Dendritic cell treated with granulocyte-macrophage colony-stimulating factor and Interleukin-4, amounts not matched to agents 40 ng/mL and 50 ng/mL, for 4 days (primary cell): ENCODE data around the gene KIF14.
A peak's percentile ranks its signal among the peaks of the same experiment; 100 is the strongest.
"Not testable (repeated sequence)": the region's sequence is repeated elsewhere in the genome, so short reads cannot be mapped to it uniquely, and the experiment has no call there.

ENCODE experiments used
- H3K27ac Mint-ChIP-seq: one replicate; pipeline ENCODE4 v1.8.0; 2022; ENCODE audit warnings: mild to moderate bottlenecking, mixed read lengths
- H3K27me3 Mint-ChIP-seq: one replicate; pipeline ENCODE4 v1.8.0; 2022; ENCODE audit warnings: mild to moderate bottlenecking, mixed read lengths
- H3K36me3 Mint-ChIP-seq: one replicate; pipeline ENCODE4 v1.8.0; 2022; ENCODE audit warnings: low read depth, mixed read lengths
- H3K4me1 Mint-ChIP-seq: one replicate; pipeline ENCODE4 v1.8.0; 2022; ENCODE audit warnings: low read depth, mixed read lengths
- H3K4me3 Mint-ChIP-seq: one replicate; pipeline ENCODE4 v1.8.0; 2022; ENCODE audit warnings: mild to moderate bottlenecking, moderate library complexity, mixed read lengths
- H3K9me3 Mint-ChIP-seq: one replicate; pipeline ENCODE4 v1.8.0; 2022; ENCODE audit warnings: mixed read lengths
- intact Hi-C: fragments of 100-400 bp; cut with micrococcal nuclease; formaldehyde crosslinking; loops from one replicate; pipeline ENCODE4 v1.15.0; 2022

Gene KIF14

GRCh38 chr1:200625381-200625824, 4.9 kb upstream of the KIF14 start:
- intact Hi-C loops: no loop called here
- Mint-ChIP-seq H3K36me3 (peaks cover 6% of the 10 kb centered on the region), H3K4me3 (no peak overlapping the region), H3K4me1 (peaks cover 32% of the 10 kb centered on the region), H3K27ac (no peak overlapping the region), H3K9me3 (no peaks in the 10 kb centered on the region), H3K27me3 (peaks cover 4% of the 10 kb centered on the region)

GRCh38 chr1:200624679-200625335, 4.3 kb upstream of the KIF14 start:
- intact Hi-C loops: loop anchor here (5.0 kb wide), 1 partner anchor 112 kb away; the partner anchor contains the start of gene CAMSAP2
- no peak overlapping the region for H3K4me3 Mint-ChIP-seq
- no peak overlapping the region for H3K27ac Mint-ChIP-seq
- no peaks in the 10 kb centered on the region for H3K9me3 Mint-ChIP-seq
- H3K36me3 Mint-ChIP-seq: peaks cover 6% of the 10 kb centered on the region
- peaks cover 35% of the 10 kb centered on the region for H3K4me1 Mint-ChIP-seq
- peaks cover 2% of the 10 kb centered on the region for H3K27me3 Mint-ChIP-seq

GRCh38 chr1:200619894-200620272, 668 bp downstream of the KIF14 start:
- H3K4me1 Mint-ChIP-seq: peaks cover 9% of the 10 kb centered on the region

DNA sequence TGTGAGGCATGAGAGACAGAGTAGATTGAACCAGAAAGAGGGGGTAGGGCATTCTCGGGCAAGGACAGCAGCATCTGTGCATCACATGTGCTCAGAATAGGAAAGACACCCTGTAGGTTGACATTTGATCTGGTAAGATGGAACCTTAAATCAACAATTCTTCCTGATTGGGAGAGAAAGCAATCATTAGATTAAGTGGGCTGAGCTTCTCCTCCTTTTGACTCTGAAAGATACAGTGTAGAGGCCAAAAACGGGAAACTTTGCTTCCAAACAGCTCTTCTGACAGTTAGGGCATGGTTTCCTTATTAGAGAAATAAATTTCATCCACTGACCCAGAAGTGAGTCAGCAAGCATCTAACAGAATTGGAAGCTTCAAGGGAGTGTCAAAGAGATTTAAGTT, 9.7 kb downstream of the KIF14 start:
- Mint-ChIP-seq H3K27me3 (no peaks in the 10 kb centered on the region), H3K36me3 (no peaks in the 10 kb centered on the region), H3K4me1 (peaks cover 8% of the 10 kb centered on the region), H3K4me3 (no peak overlapping the region), H3K27ac (peak overlapping the region; percentile 30), H3K9me3 (no peaks in the 10 kb centered on the region)
- intact Hi-C loops: no loop called here

More at GRCh38 chr1:200619894-200620272, 668 bp downstream of the KIF14 start:
- intact Hi-C loops: loop anchor here (2.0 to 5.0 kb wide), 3 partner anchors 23 to 117 kb away; partner anchors contain the start of gene CAMSAP2
- H3K36me3 Mint-ChIP-seq: peaks cover 6% of the 10 kb centered on the region
- peak overlapping the region; percentile 94 for H3K27ac Mint-ChIP-seq
- no peaks in the 10 kb centered on the region for H3K27me3 Mint-ChIP-seq
- H3K4me3 Mint-ChIP-seq: peak overlapping the region; percentile 93
- H3K9me3 Mint-ChIP-seq: no peaks in the 10 kb centered on the region

DNA sequence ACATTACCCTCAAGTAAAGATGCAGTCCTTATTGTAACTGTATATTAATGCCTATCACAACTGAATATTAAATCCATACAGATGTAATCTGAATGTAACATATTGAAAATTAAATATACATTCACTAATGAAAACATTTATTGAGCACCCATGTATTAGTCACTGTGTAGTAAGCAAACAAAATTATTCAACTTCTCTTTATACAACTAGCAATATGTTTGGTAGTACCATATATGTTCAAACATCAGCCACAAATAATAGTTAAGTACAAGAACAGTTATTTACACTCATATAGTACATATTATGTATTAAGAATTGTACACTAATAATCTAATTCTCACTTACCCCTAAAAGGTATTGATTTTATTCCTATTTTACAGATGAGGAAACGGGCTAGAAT, 17.9 kb downstream of the KIF14 start:
- no peak overlapping the region for H3K27ac Mint-ChIP-seq

DNA sequence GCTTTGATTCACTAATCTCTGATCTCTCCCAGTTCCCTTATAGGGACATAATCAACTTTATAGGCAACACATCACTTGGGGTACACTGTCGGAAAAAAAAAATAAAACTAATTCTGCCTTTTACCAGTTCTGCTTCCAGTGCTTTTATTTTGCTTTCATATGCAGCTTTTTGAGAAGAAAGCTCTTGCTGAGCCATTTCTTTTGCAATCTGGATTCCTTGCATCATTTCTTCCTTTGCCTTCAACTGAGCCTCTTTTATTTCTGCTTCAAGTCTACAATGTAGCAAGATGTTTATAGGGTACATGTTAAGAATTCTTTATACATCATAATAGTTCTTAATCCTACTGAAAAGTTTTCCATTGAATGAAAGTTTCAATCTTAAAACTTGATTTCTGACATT, 30.6 kb downstream of the KIF14 start:
- Mint-ChIP-seq H3K36me3 (no peaks in the 10 kb centered on the region), H3K9me3 (no peaks in the 10 kb centered on the region), H3K4me1 (peaks cover 11% of the 10 kb centered on the region), H3K4me3 (no peak overlapping the region), H3K27me3 (no peaks in the 10 kb centered on the region), H3K27ac (peak overlapping the region; percentile 30)
- intact Hi-C loops: no loop called here

More for the DNA sequence above, 17.9 kb downstream of the KIF14 start:
- peaks cover 9% of the 10 kb centered on the region for H3K36me3 Mint-ChIP-seq
- peaks cover 5% of the 10 kb centered on the region for H3K4me1 Mint-ChIP-seq
- intact Hi-C loops: no loop called here
- no peak overlapping the region for H3K4me3 Mint-ChIP-seq
- H3K27me3 Mint-ChIP-seq: no peaks in the 10 kb centered on the region
- H3K9me3 Mint-ChIP-seq: no peaks in the 10 kb centered on the region

- Mint-ChIP-seq H3K4me3 (no peak overlapping the region), H3K4me1 (peaks cover 11% of the 10 kb centered on the region), H3K36me3 (no peaks in the 10 kb centered on the region), H3K27me3 (no peaks in the 10 kb centered on the region), H3K9me3 (no peaks in the 10 kb centered on the region), H3K27ac (peak overlapping the region; percentile 30)
- intact Hi-C loops: no loop called here
Measured at GRCh38 chr1:200588698-200589097, 31.9 kb downstream of the KIF14 start.

- Mint-ChIP-seq H3K27ac (no peak overlapping the region), H3K36me3 (peaks cover 7% of the 10 kb centered on the region), H3K9me3 (no peaks in the 10 kb centered on the region), H3K4me1 (no peaks in the 10 kb centered on the region), H3K27me3 (no peaks in the 10 kb centered on the region), H3K4me3 (no peak overlapping the region)
- intact Hi-C loops: no loop called here
Measured at GRCh38 chr1:200564319-200564718, 56.2 kb downstream of the KIF14 start.

DNA sequence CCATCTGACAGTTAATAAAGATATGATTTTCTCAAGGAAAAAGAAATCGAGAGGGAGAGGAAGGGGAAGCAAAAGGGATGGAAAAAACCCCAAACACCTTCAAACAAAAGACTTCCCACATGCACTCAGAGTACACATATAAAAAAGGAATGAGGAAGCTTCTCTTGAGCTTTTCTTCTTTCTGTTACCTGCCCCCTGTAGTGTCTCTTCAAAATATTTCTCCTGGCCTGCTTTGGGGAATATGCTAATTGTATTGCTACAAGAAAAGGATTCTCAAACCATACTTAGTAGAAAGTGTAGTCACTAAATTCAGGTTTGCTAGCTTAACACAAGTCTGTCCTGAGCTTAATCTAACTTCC, 58.7 kb downstream of the KIF14 start:
- Mint-ChIP-seq H3K27ac (no peak overlapping the region), H3K9me3 (no peaks in the 10 kb centered on the region), H3K36me3 (peaks cover 7% of the 10 kb centered on the region), H3K4me1 (no peaks in the 10 kb centered on the region), H3K4me3 (no peak overlapping the region), H3K27me3 (no peaks in the 10 kb centered on the region)
- intact Hi-C loops: no loop called here

- no peaks in the 10 kb centered on the region for H3K4me1 Mint-ChIP-seq
- H3K4me3 Mint-ChIP-seq: no peak overlapping the region
- no peak overlapping the region for H3K27ac Mint-ChIP-seq
- no peaks in the 10 kb centered on the region for H3K27me3 Mint-ChIP-seq
- intact Hi-C loops: loop anchor here (2.0 kb wide), 1 partner anchor 244 kb away; no protein-coding TSS in a partner anchor
- H3K9me3 Mint-ChIP-seq: no peaks in the 10 kb centered on the region
- H3K36me3 Mint-ChIP-seq: peaks cover 1% of the 10 kb centered on the region
Measured at GRCh38 chr1:200558866-200559459, 61.6 kb downstream of the KIF14 start.

DNA sequence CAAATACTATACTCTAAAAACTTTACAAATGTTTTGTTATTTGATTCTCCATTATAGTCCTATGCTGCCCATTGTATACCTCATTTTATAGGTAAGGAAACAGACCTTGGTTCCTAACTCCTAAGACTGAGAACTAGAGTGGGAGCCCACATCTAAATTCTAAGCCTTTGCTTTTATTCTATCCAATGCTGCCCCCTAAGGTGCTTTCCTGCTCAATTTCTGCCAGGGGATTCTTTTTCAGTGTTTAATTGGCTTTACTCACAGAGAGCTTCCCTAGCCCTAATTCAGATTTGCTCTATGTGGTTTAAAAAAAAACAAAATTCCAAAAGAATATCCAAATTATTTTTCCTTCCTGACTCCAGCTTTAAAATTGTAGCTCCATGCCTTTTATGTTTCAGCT, 64.5 kb downstream of the KIF14 start:
- Mint-ChIP-seq H3K4me1 (no peaks in the 10 kb centered on the region), H3K27ac (no peak overlapping the region), H3K9me3 (no peaks in the 10 kb centered on the region), H3K36me3 (no peaks in the 10 kb centered on the region), H3K27me3 (no peaks in the 10 kb centered on the region), H3K4me3 (no peak overlapping the region)
- intact Hi-C loops: no loop called here

DNA sequence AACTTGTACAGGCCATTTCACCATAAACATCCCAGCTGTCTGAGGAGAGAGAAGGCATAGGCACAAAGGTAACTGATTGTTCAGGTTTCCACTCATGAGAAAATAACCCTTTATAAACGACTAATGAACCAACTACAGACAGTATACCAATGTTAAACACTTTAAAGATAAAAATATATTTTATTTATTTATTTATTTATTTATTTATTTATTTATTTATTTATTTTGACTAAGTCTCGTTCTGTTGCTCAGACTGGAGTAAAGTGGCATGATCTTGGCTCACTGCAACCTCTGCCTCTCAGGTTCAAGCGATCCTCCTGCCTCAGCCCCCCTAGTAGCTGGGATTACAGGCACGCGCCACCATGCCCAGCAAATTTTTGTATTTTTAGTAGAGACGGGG, 67.8 kb downstream of the KIF14 start:
- H3K4me3 Mint-ChIP-seq, H3K27ac Mint-ChIP-seq, H3K9me3 Mint-ChIP-seq, H3K36me3 Mint-ChIP-seq, intact Hi-C loops, H3K27me3 Mint-ChIP-seq, H3K4me1 Mint-ChIP-seq: not testable (repeated sequence)

DNA sequence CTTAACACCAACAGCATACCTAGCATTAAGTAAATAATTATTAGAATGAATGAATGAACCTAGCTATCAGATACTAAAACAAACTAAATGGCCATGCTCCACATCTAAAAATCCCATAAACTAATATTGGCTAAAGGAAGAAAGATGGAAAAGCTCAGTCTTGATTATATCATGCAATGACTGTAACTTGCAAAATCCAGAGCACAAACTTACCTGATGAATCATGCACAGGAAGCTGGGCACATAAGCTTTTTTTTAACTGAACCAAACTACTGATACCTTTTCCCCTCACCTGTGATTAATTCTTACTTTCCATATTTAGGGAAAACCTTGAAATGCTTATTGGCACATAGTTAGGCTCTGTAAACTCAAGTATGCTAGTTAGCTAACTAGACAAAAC, 70.2 kb downstream of the KIF14 start:
- intact Hi-C loops: no loop called here

GRCh38 chr1:200547386-200547785, 73.2 kb downstream of the KIF14 start:
- H3K4me3 Mint-ChIP-seq: no peak overlapping the region
- no peak overlapping the region for H3K27ac Mint-ChIP-seq
- no peaks in the 10 kb centered on the region for H3K27me3 Mint-ChIP-seq
- no peaks in the 10 kb centered on the region for H3K9me3 Mint-ChIP-seq
- intact Hi-C loops: no loop called here
- peaks cover 13% of the 10 kb centered on the region for H3K4me1 Mint-ChIP-seq
- H3K36me3 Mint-ChIP-seq: no peaks in the 10 kb centered on the region

More for the DNA sequence above, 70.2 kb downstream of the KIF14 start:
- H3K36me3 Mint-ChIP-seq: no peaks in the 10 kb centered on the region
- H3K9me3 Mint-ChIP-seq: no peaks in the 10 kb centered on the region
- H3K4me1 Mint-ChIP-seq: peaks cover 11% of the 10 kb centered on the region
- H3K27ac Mint-ChIP-seq: no peak overlapping the region
- H3K4me3 Mint-ChIP-seq: no peak overlapping the region
- H3K27me3 Mint-ChIP-seq: no peaks in the 10 kb centered on the region

DNA sequence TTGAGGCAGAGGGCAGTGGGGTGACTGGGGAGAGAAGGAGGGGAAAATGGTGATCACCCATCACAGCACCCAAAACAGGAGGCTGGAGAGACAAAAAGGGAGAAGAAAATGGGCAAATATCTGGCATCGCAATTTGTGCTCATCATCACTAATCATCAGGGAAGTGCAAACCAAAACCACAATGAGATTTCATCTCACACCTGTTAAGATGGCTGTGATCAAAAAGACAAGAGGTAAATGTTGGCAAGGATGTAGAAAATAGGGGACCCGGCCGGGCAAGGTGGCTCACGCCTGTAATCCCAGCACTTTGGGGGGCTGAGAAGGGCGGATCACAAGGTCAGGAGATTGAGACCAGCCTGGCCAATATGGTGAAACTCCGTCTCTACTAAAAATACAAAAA, 74.0 kb downstream of the KIF14 start:
- no peaks in the 10 kb centered on the region for H3K27me3 Mint-ChIP-seq
- H3K36me3 Mint-ChIP-seq: no peaks in the 10 kb centered on the region
- H3K4me3 Mint-ChIP-seq: no peak overlapping the region
- peaks cover 13% of the 10 kb centered on the region for H3K4me1 Mint-ChIP-seq
- H3K27ac Mint-ChIP-seq: no peak overlapping the region
- H3K9me3 Mint-ChIP-seq: no peaks in the 10 kb centered on the region
- intact Hi-C loops: no loop called here
